Endodermal cell (in vitro differentiated cells): ENCODE results near the gene TOM1L2. TPM values are rescaled to one million over a fixed set of nuclear protein-coding genes. Genes with fewer than 3 reads are reported as not detected.
A peak's percentile ranks its signal among the peaks of the same experiment; 100 is the strongest.

Source experiments
- DNase-seq: peaks from one replicate; pipeline ENCODE4 v3.0.0-alpha.2; 2017
- H3K27ac ChIP-seq: 2 replicates; pipeline ENCODE4 v1.5.1; 2013; ENCODE audit warnings: mild to moderate bottlenecking, low read depth, low read length, moderate library complexity
- H3K27me3 ChIP-seq: 2 replicates; pipeline ENCODE4 v1.6.1; 2013; ENCODE audit warnings: mild to moderate bottlenecking, low read length, moderate library complexity; ENCODE audit not compliant: insufficient read depth, control insufficient read depth, poor library complexity, severe bottlenecking
- H3K36me3 ChIP-seq: 2 replicates; pipeline ENCODE4 v1.7.0; 2013; ENCODE audit warnings: mild to moderate bottlenecking, low read length, moderate library complexity; ENCODE audit not compliant: control insufficient read depth, insufficient read depth
- H3K4me1 ChIP-seq: one replicate; pipeline ENCODE4 v1.7.0; 2013; ENCODE audit warnings: low read length; ENCODE audit not compliant: control insufficient read depth, insufficient read depth
- H3K4me3 ChIP-seq: 2 replicates; pipeline ENCODE4 v1.5.1; 2013; ENCODE audit warnings: mild to moderate bottlenecking, low read length, moderate library complexity
- H3K9ac ChIP-seq: 2 replicates; pipeline ENCODE4 v1.6.1; 2013; ENCODE audit warnings: mild to moderate bottlenecking, low read length, moderate library complexity; ENCODE audit not compliant: poor library complexity, severe bottlenecking; ENCODE audit errors: extremely low read depth
- H3K9me3 ChIP-seq: 2 replicates; pipeline ENCODE4 v1.6.1; 2013; ENCODE audit warnings: mild to moderate bottlenecking, low read length, moderate library complexity; ENCODE audit not compliant: control insufficient read depth
- H3K27ac Mint-ChIP-seq: 2 replicates; pipeline ENCODE4 v1.8.0; 2020; ENCODE audit warnings: mixed read lengths
- H3K27me3 Mint-ChIP-seq: 2 replicates; pipeline ENCODE4 v1.8.0; 2021; ENCODE audit warnings: mild to moderate bottlenecking, mixed read lengths; ENCODE audit not compliant: insufficient read depth
- H3K36me3 Mint-ChIP-seq: 2 replicates; pipeline ENCODE4 v1.8.0; 2020; ENCODE audit warnings: low read depth, mixed read lengths
- H3K4me1 Mint-ChIP-seq: 2 replicates; pipeline ENCODE4 v1.8.0; 2020; ENCODE audit warnings: mixed read lengths
- H3K4me3 Mint-ChIP-seq: 2 replicates; pipeline ENCODE4 v1.8.0; 2020; ENCODE audit warnings: mild to moderate bottlenecking, moderate library complexity, mixed read lengths
- H3K9me3 Mint-ChIP-seq: 2 replicates; pipeline ENCODE4 v1.8.0; 2020; ENCODE audit warnings: mild to moderate bottlenecking, mixed read lengths
- WGBS, 2 experiments: methylation state at CpG; one replicate each; pipeline versions ENCODE4 v1.1.5 to v1.1.7; 2013; ENCODE audit warnings: missing lambda C conversion rate in 2 of 2, mixed read lengths in 1 of 2; ENCODE audit not compliant: insufficient coverage in 1 of 2, insufficient read length in 1 of 2; 5-methylcytosine and 5-hydroxymethylcytosine counted together
- total RNA-seq, 2 donors: library from RNA; stranded (reverse); fragmentation: NEBNext Ultra II Directional in 1 of 2; extraction: Animal tissue kit (Norgen Biotek cat#: 25700) in 1 of 2; gene quantifications; 2 replicates in 1 of 2; 3 replicates in 1 of 2; pipeline ENCODE4 v1.2.1, GENCODE V29; 2021
- TF ChIP-seq, protein P1 (sequence below): fragments of 200-600 bp; sonication (generic); conservative IDR thresholded peaks from 2 replicates; pipeline ENCODE4 v1.5.0; 2021; ENCODE audit warnings: antibody characterized with exemption, mild to moderate bottlenecking

Gene TOM1L2
- total RNA-seq, 2 donors from 2014 or later = 10.2 to 11.5 TPM

DNA sequence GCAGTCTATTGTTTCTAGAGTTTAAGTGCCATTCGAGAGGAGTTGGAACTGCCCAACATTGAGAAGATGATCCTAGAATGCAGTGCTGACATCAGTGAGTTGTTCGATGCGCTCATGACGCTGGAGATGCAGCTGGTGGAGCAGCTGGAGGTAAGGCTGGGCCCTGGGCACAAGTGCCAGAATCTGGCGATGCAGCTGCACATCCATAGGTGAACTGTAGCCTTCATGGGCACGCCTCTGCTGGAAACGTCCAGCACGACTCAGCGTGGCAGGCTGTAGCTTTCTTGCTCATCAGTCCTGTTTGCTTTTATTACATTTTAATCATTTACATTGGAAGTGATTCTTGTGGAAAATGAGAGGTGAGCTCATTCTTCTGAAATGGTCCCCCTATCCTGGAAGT is 32.1 kb upstream of the TOM1L2 start:
- H3K4me1 Mint-ChIP-seq = peaks cover 13% of the 10 kb centered on the region
- H3K9me3 Mint-ChIP-seq = no peaks in the 10 kb centered on the region
- no peaks in the 10 kb centered on the region for H3K27me3 Mint-ChIP-seq
- H3K4me3 Mint-ChIP-seq = no peak overlapping the region
- H3K27me3 ChIP-seq = no peaks in the 10 kb centered on the region
- H3K27ac ChIP-seq = no peak overlapping the region
- 94 to 100% methylated on average over 7 to 9 of the region's 9 CpGs for WGBS, 2 experiments
- peaks cover 42% of the 10 kb centered on the region for H3K36me3 ChIP-seq
- H3K27ac Mint-ChIP-seq = no peak overlapping the region
- TF ChIP-seq, protein P1, sequence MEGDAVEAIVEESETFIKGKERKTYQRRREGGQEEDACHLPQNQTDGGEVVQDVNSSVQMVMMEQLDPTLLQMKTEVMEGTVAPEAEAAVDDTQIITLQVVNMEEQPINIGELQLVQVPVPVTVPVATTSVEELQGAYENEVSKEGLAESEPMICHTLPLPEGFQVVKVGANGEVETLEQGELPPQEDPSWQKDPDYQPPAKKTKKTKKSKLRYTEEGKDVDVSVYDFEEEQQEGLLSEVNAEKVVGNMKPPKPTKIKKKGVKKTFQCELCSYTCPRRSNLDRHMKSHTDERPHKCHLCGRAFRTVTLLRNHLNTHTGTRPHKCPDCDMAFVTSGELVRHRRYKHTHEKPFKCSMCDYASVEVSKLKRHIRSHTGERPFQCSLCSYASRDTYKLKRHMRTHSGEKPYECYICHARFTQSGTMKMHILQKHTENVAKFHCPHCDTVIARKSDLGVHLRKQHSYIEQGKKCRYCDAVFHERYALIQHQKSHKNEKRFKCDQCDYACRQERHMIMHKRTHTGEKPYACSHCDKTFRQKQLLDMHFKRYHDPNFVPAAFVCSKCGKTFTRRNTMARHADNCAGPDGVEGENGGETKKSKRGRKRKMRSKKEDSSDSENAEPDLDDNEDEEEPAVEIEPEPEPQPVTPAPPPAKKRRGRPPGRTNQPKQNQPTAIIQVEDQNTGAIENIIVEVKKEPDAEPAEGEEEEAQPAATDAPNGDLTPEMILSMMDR = no peak
- H3K9ac ChIP-seq = no peak overlapping the region
- peaks cover 13% of the 10 kb centered on the region for H3K4me1 ChIP-seq
- peak; percentile 47 for DNase-seq
- peaks cover 13% of the 10 kb centered on the region for H3K36me3 Mint-ChIP-seq
- no peaks in the 10 kb centered on the region for H3K9me3 ChIP-seq
- H3K4me3 ChIP-seq = no peak overlapping the region

DNA sequence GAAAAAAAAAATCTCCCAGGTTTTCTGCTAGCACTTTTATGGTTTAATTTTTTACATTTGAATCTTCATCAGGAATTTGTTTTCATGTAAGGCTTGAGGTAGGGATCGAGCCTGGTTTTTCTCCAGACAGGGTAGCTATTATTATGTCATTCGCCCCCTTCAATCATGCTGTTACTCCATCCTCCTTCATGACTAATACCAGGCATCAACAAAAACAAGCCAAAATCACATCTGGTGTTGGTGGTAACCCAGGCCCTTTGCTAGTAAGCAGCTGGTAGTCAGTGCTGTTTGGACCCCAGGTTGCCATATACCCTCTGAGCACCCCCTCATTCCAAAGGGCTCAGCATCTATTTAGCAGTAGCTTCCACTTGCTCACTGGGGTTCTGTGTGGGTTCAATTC is 30.0 kb upstream of the TOM1L2 start:
- Mint-ChIP-seq H3K27me3 (no peaks in the 10 kb centered on the region), H3K36me3 (peaks cover 8% of the 10 kb centered on the region), H3K9me3 (no peaks in the 10 kb centered on the region), H3K27ac (no peak overlapping the region), H3K4me3 (no peak overlapping the region), H3K4me1 (peaks cover 10% of the 10 kb centered on the region)
- no peak for DNase-seq
- Histone ChIP-seq H3K27me3 (no peaks in the 10 kb centered on the region), H3K4me1 (peaks cover 8% of the 10 kb centered on the region), H3K9me3 (no peaks in the 10 kb centered on the region), H3K36me3 (peaks cover 22% of the 10 kb centered on the region), H3K9ac (no peak overlapping the region), H3K27ac (no peak overlapping the region), H3K4me3 (no peak overlapping the region)
- TF ChIP-seq, protein P1 = no peak
- WGBS, 2 experiments = 93 to 100% methylated on average over 2 of the region's 2 CpGs

DNA sequence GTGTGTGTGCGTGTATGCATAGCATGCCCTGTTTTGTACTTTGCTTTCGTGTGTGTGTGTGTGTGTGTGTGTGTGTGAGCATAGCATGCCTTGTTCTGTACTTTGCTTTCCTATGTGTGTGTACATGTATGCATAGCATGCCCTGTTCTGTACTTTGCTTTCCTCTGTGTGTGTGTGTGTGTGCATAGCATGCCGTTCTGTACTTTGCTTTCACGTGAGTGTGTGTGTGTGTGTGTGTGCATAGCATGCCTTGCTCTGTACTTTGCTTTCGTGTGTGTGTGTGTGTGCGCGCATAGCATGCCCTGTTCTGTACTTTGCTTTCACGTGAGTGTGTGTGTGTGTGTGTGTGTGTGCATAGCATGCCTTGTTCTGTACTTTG is 27.8 kb upstream of the TOM1L2 start:
- Mint-ChIP-seq H3K4me3 (no peak overlapping the region), H3K4me1 (peaks cover under 1% of the 10 kb centered on the region), H3K27ac (no peak overlapping the region), H3K36me3 (no peaks in the 10 kb centered on the region), H3K27me3 (no peaks in the 10 kb centered on the region), H3K9me3 (no peaks in the 10 kb centered on the region)
- TF ChIP-seq, protein P1 = no peak
- no peak overlapping the region for H3K4me3 ChIP-seq
- DNase-seq = no peak
- H3K36me3 ChIP-seq = peaks cover 7% of the 10 kb centered on the region
- no peaks in the 10 kb centered on the region for H3K27me3 ChIP-seq
- peaks cover under 1% of the 10 kb centered on the region for H3K4me1 ChIP-seq
- H3K27ac ChIP-seq = no peak overlapping the region
- H3K9ac ChIP-seq = no peak overlapping the region
- 87 to 93% methylated on average over 3 to 5 of the region's 8 CpGs for WGBS, 2 experiments
- no peaks in the 10 kb centered on the region for H3K9me3 ChIP-seq
